GM23248 (cell line): ENCODE data around the gene SEC11A. TPM values are rescaled to one million over a fixed set of nuclear protein-coding genes. Genes with fewer than 3 reads are reported as not detected.

Experiments
- DNase-seq: peaks from one replicate; pipeline ENCODE4 v3.0.0-alpha.2; 2015
- H2AFZ ChIP-seq: fragments of 200-600 bp; sonication (generic); 2 replicates; pipeline ENCODE4 v1.6.1; 2016; ENCODE audit warnings: antibody characterized with exemption
- H3F3A ChIP-seq: fragments of 200-600 bp; sonication (generic); 2 replicates; pipeline ENCODE4 v1.6.1; 2016; ENCODE audit warnings: mild to moderate bottlenecking, antibody characterized with exemption, mixed run types; ENCODE audit not compliant: insufficient read depth
- H3K27ac ChIP-seq: fragments of 200-600 bp; sonication (generic); 2 replicates; pipeline ENCODE4 v1.5.1; 2016; ENCODE audit warnings: mild to moderate bottlenecking
- H3K27me3 ChIP-seq: fragments of 200-600 bp; sonication (generic); replicated peaks from 2 replicates; pipeline ENCODE4 v1.6.1; 2016; ENCODE audit warnings: mild to moderate bottlenecking; ENCODE audit not compliant: insufficient read depth
- H3K36me3 ChIP-seq: fragments of 200-600 bp; sonication (generic); 2 replicates; pipeline ENCODE4 v1.6.1; 2016; ENCODE audit warnings: low read depth, mild to moderate bottlenecking
- H3K4me1 ChIP-seq: fragments of 200-600 bp; sonication (generic); 2 replicates; pipeline ENCODE4 v1.6.1; 2016; ENCODE audit warnings: mild to moderate bottlenecking; ENCODE audit not compliant: insufficient read depth
- H3K4me2 ChIP-seq: fragments of 200-600 bp; sonication (generic); one replicate; pipeline ENCODE4 v1.6.1; 2016; ENCODE audit warnings: mild to moderate bottlenecking; ENCODE audit not compliant: unreplicated experiment
- H3K4me3 ChIP-seq: fragments of 200-600 bp; sonication (generic); 2 replicates; pipeline ENCODE4 v1.5.1; 2016; ENCODE audit warnings: mild to moderate bottlenecking
- H3K79me2 ChIP-seq: fragments of 200-600 bp; sonication (generic); 2 replicates; pipeline ENCODE4 v1.6.1; 2016; ENCODE audit warnings: mild to moderate bottlenecking; ENCODE audit not compliant: insufficient read depth
- H3K9ac ChIP-seq: fragments of 200-600 bp; sonication (generic); 2 replicates; pipeline ENCODE4 v1.6.1; 2016; ENCODE audit warnings: mild to moderate bottlenecking
- H3K9me2 ChIP-seq: fragments of 200-600 bp; sonication (generic); 2 replicates; pipeline ENCODE4 v1.6.1; 2016; ENCODE audit warnings: mixed run types, mild to moderate bottlenecking, moderate library complexity; ENCODE audit not compliant: insufficient read depth
- H3K9me3 ChIP-seq: fragments of 200-600 bp; sonication (generic); one replicate; pipeline ENCODE4 v1.6.1; 2017; ENCODE audit warnings: low read depth
- H4K20me1 ChIP-seq: fragments of 200-600 bp; sonication (generic); 2 replicates; pipeline ENCODE4 v1.6.0; 2016; ENCODE audit not compliant: insufficient read depth
- EZH2 ChIP-seq: fragments of 200-600 bp; sonication (generic); IDR thresholded peaks from 2 replicates; pipeline ENCODE4 v1.6.1; 2018; ENCODE audit warnings: antibody characterized with exemption, mild to moderate bottlenecking; ENCODE audit not compliant: insufficient read depth, poor library complexity, severe bottlenecking
- EZH2phosphoT487 ChIP-seq: fragments of 200-600 bp; sonication (generic); IDR thresholded peaks from 2 replicates; pipeline ENCODE4 v1.6.1; 2018; ENCODE audit warnings: antibody characterized with exemption, moderate library complexity, mild to moderate bottlenecking, low read depth; ENCODE audit not compliant: insufficient read depth
- WGBS, 2 experiments: methylation state at CpG; one replicate each; pipeline ENCODE4 v1.1.6; 2015 to 2017; ENCODE audit warnings: low lambda C conversion rate in 2 of 2, low coverage in 1 of 2; ENCODE audit errors: missing lambda C conversion rate in 2 of 2; 5-methylcytosine and 5-hydroxymethylcytosine counted together
- in situ Hi-C: fragments of 300-500 bp; cut with MboI; formaldehyde crosslinking; loops from 2 replicates; pipeline ENCODE4 v1.15.0; 2020
- polyA plus RNA-seq: library from polyadenylated mRNA; unstranded; fragments of >200 nt; fragmentation: Nextera tagmentation; extraction: Ambion mirVana; gene quantifications from 2 replicates; pipeline ENCODE4 v1.2.1, GENCODE V29; 2016
- total RNA-seq: library from RNA; depleted of rRNA; stranded (reverse); fragments of >200 nt; shearing (Covaris generic); gene quantifications from 2 replicates; pipeline ENCODE4 v1.2.3, GENCODE V29; 2014; rRNA removed

The SEC11A gene
- total RNA-seq = 223 and 257 TPM in 2 replicates
- 214 and 217 TPM in 2 replicates for polyA plus RNA-seq

DNA sequence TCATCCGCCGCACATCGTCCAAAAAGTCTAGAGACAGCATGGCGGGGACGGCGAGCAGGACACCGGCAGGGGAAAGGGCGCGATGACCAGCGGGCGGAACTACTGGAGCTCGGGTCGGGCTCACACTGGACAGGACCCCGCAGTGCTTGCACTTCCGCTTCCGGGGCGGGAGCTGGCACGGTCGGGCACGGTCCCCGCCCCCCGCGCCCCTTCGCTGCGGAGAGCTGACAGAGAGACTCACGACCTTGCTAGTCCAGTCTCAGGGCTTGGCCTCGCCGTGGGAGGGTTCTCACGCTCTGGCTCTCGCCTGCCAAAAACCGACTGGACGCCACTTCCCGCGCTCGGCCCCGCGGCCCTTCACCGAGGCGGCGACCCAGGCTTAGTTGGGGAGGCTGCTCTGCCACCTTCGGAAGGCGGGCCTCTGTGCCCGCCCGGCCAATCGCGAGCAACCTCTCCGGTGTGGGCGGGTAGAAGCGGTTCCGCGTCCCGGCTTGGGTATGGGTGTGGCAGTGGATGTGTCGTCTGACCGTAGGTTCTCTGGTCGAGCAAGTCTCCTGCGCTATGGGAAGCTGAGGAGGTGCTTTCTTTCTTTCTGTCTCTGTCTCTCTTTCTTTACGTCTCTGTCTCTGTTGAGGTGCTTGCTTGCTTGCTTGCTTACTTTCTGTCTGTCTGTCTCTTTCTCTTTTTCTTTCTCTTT lies at the start of gene SEC11A:
Gene SEC11A, minus strand, starts transcription at position 104 of the 697 bp plus-strand sequence. Its CDS starts 64 bp downstream, at position 40.
- Histone ChIP-seq H2AFZ (peak within 1 kb of the TSS; percentile 92), H3K4me2 (peak within 1 kb of the TSS; percentile 94), H3K9me3 (no peaks in the 10 kb centered on the region), H3K27ac (peak within 1 kb of the TSS; percentile 92), H4K20me1 (peaks cover 12% of the 10 kb centered on the region), H3K4me3 (peak within 1 kb of the TSS; percentile 93), H3F3A (peaks cover 27% of the 10 kb centered on the region), H3K36me3 (peaks cover 1% of the 10 kb centered on the region; the same call in 1 of the 2 replicates), H3K79me2 (peaks cover 57% of the 10 kb centered on the region), H3K9ac (peak within 1 kb of the TSS; percentile 93), H3K4me1 (peaks cover 16% of the 10 kb centered on the region), H3K27me3 (no peaks in the 10 kb centered on the region), H3K9me2 (no peaks in the 10 kb centered on the region)
- peak; percentile 98 for DNase-seq
- in situ Hi-C loops = no loop called here
- 1% methylated on average over 45 to 53 of the region's 57 CpGs for WGBS, 2 experiments
- TF ChIP-seq EZH2 = no peak
- no peak for TF ChIP-seq EZH2phosphoT487

DNA sequence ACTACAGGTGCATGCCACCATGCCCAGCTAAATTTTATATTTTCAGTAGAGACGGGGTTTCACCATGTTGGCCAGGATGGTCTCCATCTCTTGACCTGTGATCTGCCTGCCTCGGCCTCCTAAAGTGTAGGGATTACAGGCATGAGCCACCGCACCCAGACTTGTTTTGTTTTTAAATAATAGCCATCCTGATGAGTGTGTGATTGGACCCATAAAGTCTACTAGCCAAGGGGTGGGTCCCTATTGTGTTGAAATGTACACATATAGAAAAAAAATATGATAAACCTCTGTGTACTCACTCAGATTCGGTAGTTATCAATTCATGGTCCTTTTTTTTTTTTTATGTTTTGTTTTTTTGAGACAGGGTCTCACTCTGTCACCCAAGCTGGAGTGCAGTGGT lies 49.7 kb upstream of the SEC11A start:
- H3K79me2 ChIP-seq = peaks cover 100% of the 10 kb centered on the region
- no peaks in the 10 kb centered on the region for H3F3A ChIP-seq
- TF ChIP-seq EZH2 = no peak
- no peak overlapping the region for H3K4me2 ChIP-seq
- in situ Hi-C loops = no loop called here
- WGBS, 2 experiments = 86 to 91% methylated on average over 4 of the region's 4 CpGs
- no peak for DNase-seq
- H3K27me3 ChIP-seq = no peaks in the 10 kb centered on the region
- no peak overlapping the region for H3K9ac ChIP-seq
- no peaks in the 10 kb centered on the region for H3K9me3 ChIP-seq
- no peak overlapping the region for H3K4me3 ChIP-seq
- H4K20me1 ChIP-seq = peaks cover 15% of the 10 kb centered on the region; the same call in 1 of the 2 replicates
- no peaks in the 10 kb centered on the region for H3K9me2 ChIP-seq
- no peaks in the 10 kb centered on the region for H3K4me1 ChIP-seq
- H3K36me3 ChIP-seq = peaks cover 19% of the 10 kb centered on the region; the same call in 1 of the 2 replicates
- no peak overlapping the region for H3K27ac ChIP-seq
- no peak overlapping the region for H2AFZ ChIP-seq

DNA sequence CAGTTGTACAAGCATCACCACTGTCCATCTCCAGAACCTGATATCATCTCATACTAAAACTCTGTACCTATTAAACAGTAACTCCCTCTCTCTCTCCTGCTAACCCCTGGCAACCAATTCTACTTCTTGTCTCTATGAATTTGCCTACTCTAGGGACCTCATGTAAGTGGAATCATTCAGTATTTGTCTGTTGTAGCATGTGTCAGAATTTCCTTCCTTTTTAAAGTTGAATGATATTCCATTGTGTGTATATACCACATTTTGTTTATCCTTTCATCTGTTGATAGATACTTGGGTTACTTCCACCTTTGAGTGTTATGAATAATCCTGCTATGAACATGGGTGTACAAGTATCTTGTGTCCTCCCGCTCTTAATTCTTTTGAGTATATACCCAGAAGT lies 49.0 kb upstream of the SEC11A start:
- TF ChIP-seq EZH2 (no peak), EZH2phosphoT487 (no peak)
- Histone ChIP-seq H3K9ac (no peak overlapping the region), H3K4me2 (no peak overlapping the region), H3K9me3 (no peaks in the 10 kb centered on the region), H3K9me2 (no peaks in the 10 kb centered on the region), H3K4me3 (no peak overlapping the region), H3K4me1 (no peaks in the 10 kb centered on the region), H3K27me3 (no peaks in the 10 kb centered on the region), H3K27ac (no peak overlapping the region), H4K20me1 (peaks cover 19% of the 10 kb centered on the region; the same call in 1 of the 2 replicates), H3K36me3 (peaks cover 19% of the 10 kb centered on the region; the same call in 1 of the 2 replicates), H3K79me2 (peaks cover 100% of the 10 kb centered on the region), H3F3A (no peaks in the 10 kb centered on the region), H2AFZ (no peak overlapping the region)
- WGBS, 2 experiments = 100% methylated on average over 1 of the region's 1 CpG
- DNase-seq = no peak
- in situ Hi-C loops = no loop called here

DNA sequence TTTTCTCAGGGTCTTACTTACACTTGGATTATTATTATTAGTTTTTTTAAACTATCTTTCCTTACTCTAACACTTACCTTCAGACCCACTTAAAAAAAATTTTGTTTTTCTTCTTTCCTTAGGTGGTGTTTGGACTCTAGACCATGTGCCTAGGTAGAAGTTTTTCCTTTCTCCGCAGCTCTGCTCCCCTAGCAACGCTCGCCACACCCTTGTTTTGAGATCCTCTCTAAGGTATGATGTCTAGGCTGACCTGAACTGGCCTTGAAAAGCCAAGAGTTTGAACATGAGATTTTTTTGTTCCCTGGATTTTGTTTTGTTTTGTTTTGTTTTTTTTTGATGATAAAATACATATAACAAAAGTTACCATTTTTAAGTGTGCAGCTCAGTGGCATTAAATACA lies 48.6 kb upstream of the SEC11A start:
- Histone ChIP-seq H3K4me1 (no peaks in the 10 kb centered on the region), H3K79me2 (peaks cover 100% of the 10 kb centered on the region), H3K9me2 (no peaks in the 10 kb centered on the region), H2AFZ (no peak overlapping the region), H3F3A (no peaks in the 10 kb centered on the region), H3K27me3 (no peaks in the 10 kb centered on the region), H3K4me2 (no peak overlapping the region), H3K4me3 (no peak overlapping the region), H3K27ac (no peak overlapping the region), H4K20me1 (peaks cover 19% of the 10 kb centered on the region; the same call in 1 of the 2 replicates), H3K9ac (no peak overlapping the region), H3K9me3 (no peaks in the 10 kb centered on the region), H3K36me3 (peaks cover 16% of the 10 kb centered on the region; the same call in 1 of the 2 replicates)
- 98 to 99% methylated on average over 3 of the region's 3 CpGs for WGBS, 2 experiments
- DNase-seq = no peak
- in situ Hi-C loops = no loop called here
- TF ChIP-seq EZH2 = no peak
- no peak for TF ChIP-seq EZH2phosphoT487
